ENCODE results near the gene CANT1.

DNA sequence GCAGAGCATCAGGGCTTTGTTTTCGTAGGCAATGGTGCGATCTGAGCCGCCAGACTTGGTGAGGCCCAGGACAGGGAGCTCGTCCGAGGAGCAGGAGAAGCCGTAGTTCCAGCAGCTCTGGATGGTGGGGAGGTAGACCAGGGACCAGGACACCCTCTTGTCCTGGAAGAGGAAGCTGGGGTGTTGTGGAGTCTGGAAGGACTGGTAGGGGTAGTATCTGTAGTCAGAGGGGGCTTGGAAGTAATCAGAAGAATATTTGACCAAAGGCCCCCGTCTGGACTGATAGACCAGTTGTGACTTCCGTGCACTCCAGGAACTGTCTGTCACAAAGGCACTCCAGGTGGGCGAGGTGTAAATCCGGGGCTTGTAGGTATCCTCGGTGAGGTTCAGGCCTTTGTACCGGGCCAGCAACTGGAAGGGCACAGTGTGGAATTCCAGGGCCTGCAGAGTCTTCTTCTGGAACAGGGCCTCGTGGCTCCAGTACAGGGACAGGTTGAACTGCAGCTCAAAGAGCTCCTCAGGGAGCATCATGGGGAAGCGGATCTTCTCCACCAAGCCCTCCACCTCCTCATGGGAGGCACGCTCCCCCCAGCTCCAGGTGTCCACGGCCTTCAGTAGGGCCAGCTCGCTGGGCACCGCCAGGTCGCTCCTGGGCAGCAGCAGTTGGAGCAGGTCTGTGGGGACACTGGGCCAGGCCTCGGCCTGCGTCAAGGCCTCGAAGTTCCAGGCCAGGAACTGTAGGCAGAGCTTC lies 37.6 kb downstream of the CANT1 start:
- TF ChIP-seq, protein P1, sequence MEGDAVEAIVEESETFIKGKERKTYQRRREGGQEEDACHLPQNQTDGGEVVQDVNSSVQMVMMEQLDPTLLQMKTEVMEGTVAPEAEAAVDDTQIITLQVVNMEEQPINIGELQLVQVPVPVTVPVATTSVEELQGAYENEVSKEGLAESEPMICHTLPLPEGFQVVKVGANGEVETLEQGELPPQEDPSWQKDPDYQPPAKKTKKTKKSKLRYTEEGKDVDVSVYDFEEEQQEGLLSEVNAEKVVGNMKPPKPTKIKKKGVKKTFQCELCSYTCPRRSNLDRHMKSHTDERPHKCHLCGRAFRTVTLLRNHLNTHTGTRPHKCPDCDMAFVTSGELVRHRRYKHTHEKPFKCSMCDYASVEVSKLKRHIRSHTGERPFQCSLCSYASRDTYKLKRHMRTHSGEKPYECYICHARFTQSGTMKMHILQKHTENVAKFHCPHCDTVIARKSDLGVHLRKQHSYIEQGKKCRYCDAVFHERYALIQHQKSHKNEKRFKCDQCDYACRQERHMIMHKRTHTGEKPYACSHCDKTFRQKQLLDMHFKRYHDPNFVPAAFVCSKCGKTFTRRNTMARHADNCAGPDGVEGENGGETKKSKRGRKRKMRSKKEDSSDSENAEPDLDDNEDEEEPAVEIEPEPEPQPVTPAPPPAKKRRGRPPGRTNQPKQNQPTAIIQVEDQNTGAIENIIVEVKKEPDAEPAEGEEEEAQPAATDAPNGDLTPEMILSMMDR (IDR thresholded peaks at IDR 0.05), result no peak
- no peak for TF ChIP-seq POLR2A (IDR thresholded peaks at IDR 0.05)
